K562 (cell line): Measurements from ENCODE around the gene NRXN3. TPM values are rescaled to one million over a fixed set of nuclear protein-coding genes. Genes with fewer than 3 reads are reported as not detected.

Experiments used
- ATAC-seq: fragments of 200-7000 bp; cut with Tn5 transposase; 3 replicates; pipeline ENCODE4 v1.9.1; 2020; ENCODE audit warnings: moderate library complexity
- BruUV-seq: library from RNA; stranded (reverse); fragments of 400-500 nt; replicated peaks from 2 replicates; lab custom pipeline; 2021; lab: Mats Ljungman, UMichigan
- CTCF ChIA-PET: fragments of 300-600 bp; formaldehyde crosslinking; extraction: SDS; loops from one replicate; lab custom pipeline; 2021; ENCODE audit warnings: low intra/inter-chr PET ratio; lab: Yijun Ruan, JAX
- POLR2A ChIA-PET: fragments of 300-600, 350-650 bp; sonication (Branson Sonifier 250); formaldehyde crosslinking; extraction: SDS; loops from one replicate; lab custom pipeline; 2021; ENCODE audit warnings: antibody characterized with exemption, inconsistent platforms; lab: Yijun Ruan, JAX
- DNase-seq, 4 experiments: peaks; one replicate each; pipeline versions ENCODE4 v3.0.0 to v3.0.0-alpha.2; 2011 to 2018; ENCODE audit warnings: low spot score in 3 of 4, mixed read lengths in 3 of 4; ENCODE audit errors: extremely low read depth in 1 of 4
- FAIRE-seq: peaks from 2 replicates; lab custom pipeline; 2011; peaks lifted over from hg19 to GRCh38; lab: Jason Lieb, UNC
- H2AFZ ChIP-seq: 2 replicates; pipeline ENCODE4 v1.6.0; 2011; ENCODE audit warnings: low read depth, low read length, control low read depth, inconsistent platforms
- H3K27ac ChIP-seq: fragments of 200-600 bp; 3 replicates; pipeline ENCODE4 v1.8.0; 2011; ENCODE audit warnings: low read depth, mild to moderate bottlenecking, control low read depth, inconsistent platforms, low read length, moderate library complexity, mixed read lengths; ENCODE audit errors: extremely low read depth
- H3K27me3 ChIP-seq, 2 experiments: fragments of 300-600 bp in 1 of 2; 2 replicates in 1 of 2; 3 replicates in 1 of 2; pipeline versions ENCODE4 v1.6.0 to v1.8.0; 2011; ENCODE audit warnings: inconsistent platforms in 2 of 2, low read length in 2 of 2, mild to moderate bottlenecking in 1 of 2, mixed read lengths in 1 of 2, moderate library complexity in 1 of 2; ENCODE audit not compliant: control insufficient read depth in 2 of 2, insufficient read depth in 2 of 2
- H3K36me3 ChIP-seq: fragments of 300-600 bp; 3 replicates; pipeline ENCODE4 v1.8.0; 2011; ENCODE audit warnings: mild to moderate bottlenecking, low read length, inconsistent platforms; ENCODE audit not compliant: control insufficient read depth, insufficient read depth
- H3K4me1 ChIP-seq, 2 experiments: fragments of 200-600 bp in 1 of 2; replicated peaks in 1 of 2; 2 replicates in 1 of 2; 3 replicates in 1 of 2; pipeline versions ENCODE4 v1.5.1 to v1.8.0; 2011; ENCODE audit warnings: inconsistent platforms in 2 of 2, low read length in 2 of 2, mild to moderate bottlenecking in 1 of 2, mixed read lengths in 1 of 2, moderate library complexity in 1 of 2; ENCODE audit not compliant: control insufficient read depth in 2 of 2, insufficient read depth in 2 of 2
- H3K4me2 ChIP-seq: 2 replicates; pipeline ENCODE4 v1.6.1; 2011; ENCODE audit warnings: low read length, control low read depth, inconsistent platforms, mixed read lengths; ENCODE audit not compliant: insufficient read depth
- H3K4me3 ChIP-seq: fragments of 200-600 bp; sonication (generic), shearing (Covaris generic); 2 replicates; pipeline ENCODE4 v1.5.1; 2016; ENCODE audit warnings: control low read depth, inconsistent platforms
- H3K79me2 ChIP-seq: fragments of 200-600 bp; 3 replicates; pipeline ENCODE4 v1.8.0; 2011; ENCODE audit warnings: low read length, inconsistent platforms; ENCODE audit not compliant: control insufficient read depth, insufficient read depth
- H3K9ac ChIP-seq, 2 experiments: 2 replicates each; pipeline versions ENCODE4 v1.6.0 to v1.6.1; 2011; ENCODE audit warnings: low read depth in 2 of 2, low read length in 2 of 2, control low read depth in 1 of 2, inconsistent platforms in 1 of 2, mild to moderate bottlenecking in 1 of 2, mixed read lengths in 1 of 2; ENCODE audit not compliant: insufficient read depth in 1 of 2
- H3K9me1 ChIP-seq: one replicate; pipeline ENCODE4 v1.6.0; 2011; ENCODE audit warnings: inconsistent platforms, mild to moderate bottlenecking, low read length, moderate library complexity; ENCODE audit not compliant: control insufficient read depth, insufficient read depth
- H3K9me3 ChIP-seq: replicated peaks from 2 replicates; pipeline ENCODE4 v1.5.1; 2011; ENCODE audit warnings: low read depth, low read length, inconsistent platforms; ENCODE audit not compliant: control insufficient read depth, insufficient read depth
- H4K20me1 ChIP-seq: replicated peaks from 2 replicates; pipeline ENCODE4 v1.6.1; 2011; ENCODE audit warnings: low read length, inconsistent platforms, mixed read lengths; ENCODE audit not compliant: control insufficient read depth, insufficient read depth
- ATF2 ChIP-seq: sonication (generic); formaldehyde crosslinking; IDR thresholded peaks from 2 replicates; pipeline ENCODE4 v1.8.1; 2022; ENCODE audit warnings: missing genetic modification reagents
- BCLAF1 ChIP-seq, 2 experiments: fragments of 450-650 bp in 1 of 2; IDR thresholded peaks; 2 replicates each; pipeline ENCODE4 v1.6.1; 2011 to 2017; ENCODE audit warnings: low read depth in 2 of 2, antibody characterized with exemption in 1 of 2, borderline replicate concordance in 1 of 2, low read length in 1 of 2, mild to moderate bottlenecking in 1 of 2, mixed read lengths in 1 of 2; ENCODE audit not compliant: control insufficient read depth in 1 of 2
- HDGF ChIP-seq: fragments of 450-650 bp; IDR thresholded peaks from 2 replicates; pipeline ENCODE4 v1.6.1; 2016
- MAFG ChIP-seq: fragments of 450-650 bp; conservative IDR thresholded peaks from 2 replicates; pipeline ENCODE4 v1.6.1; 2016; ENCODE audit warnings: missing genetic modification characterization, missing compliant biosample characterization
- RAD51 ChIP-seq: fragments of 450-650 bp; IDR thresholded peaks from 2 replicates; pipeline ENCODE4 v1.7.1; 2016; ENCODE audit warnings: low read depth, mild to moderate bottlenecking, borderline replicate concordance
- RBBP5 ChIP-seq: fragments of 200-600 bp; sonication (generic); IDR thresholded peaks from 2 replicates; pipeline ENCODE4 v1.6.1; 2012; ENCODE audit warnings: borderline replicate concordance, mild to moderate bottlenecking, low read length, control low read depth, inconsistent platforms; ENCODE audit not compliant: insufficient read depth, poor library complexity, severe bottlenecking
- SETDB1 ChIP-seq: IDR thresholded peaks from one replicate; pipeline ENCODE4 v1.6.1; 2012; ENCODE audit warnings: low read length, control low read depth, inconsistent platforms
- TCFL5 ChIP-seq: fragments of 250-450 bp; sonication (Bioruptor Pico); conservative IDR thresholded peaks from 2 replicates; pipeline ENCODE4 v1.6.1; 2021; ENCODE audit warnings: mild to moderate bottlenecking, moderate library complexity, matching md5 sums
- U2AF2 ChIP-seq: fragments of 200-400 bp; formaldehyde crosslinking; optimal IDR thresholded peaks from 2 replicates; pipeline ENCODE3; 2017; ENCODE audit warnings: low read depth, mild to moderate bottlenecking, low read length
- ZNF232 ChIP-seq: sonication (generic); formaldehyde crosslinking; IDR thresholded peaks from 2 replicates; pipeline ENCODE4 v1.8.0; 2022; ENCODE audit warnings: mild to moderate bottlenecking, missing genetic modification reagents
- ZNF449 ChIP-seq: fragments of 250-450 bp; sonication (Bioruptor Pico); IDR thresholded peaks from 2 replicates; pipeline ENCODE4 v1.8.0; 2022; ENCODE audit warnings: moderate library complexity, mild to moderate bottlenecking, inconsistent platforms
- WGBS: fragments of 100-300 bp; shearing (Covaris generic); methylation state at CpG from one replicate; pipeline ENCODE4 v1.1.6; 2016; ENCODE audit warnings: low coverage, mixed read lengths; ENCODE audit not compliant: insufficient coverage; ENCODE audit errors: missing lambda C conversion rate; 5-methylcytosine and 5-hydroxymethylcytosine counted together
- in situ Hi-C: fragments of 300-500 bp; cut with MboI; formaldehyde crosslinking; loops from 4 replicates; pipeline ENCODE4 v1.15.0; 2018; ENCODE audit warnings: inconsistent platforms, mixed read lengths
- intact Hi-C: fragments of 100-400 bp; cut with micrococcal nuclease; formaldehyde crosslinking; loops from 2 replicates; pipeline ENCODE4 v1.14.2; 2022
- polyA plus RNA-seq, 8 experiments: library from polyadenylated mRNA; depleted of rRNA in 4 of 8; stranded (reverse) in 5 of 8; unstranded in 3 of 8; fragments of >200 nt; fragmentation: Nextera tagmentation in 2 of 8; fragmentation: Illumina TruSeq in 1 of 8; extraction: Ambion mirVana in 2 of 8; extraction: Trizol in 1 of 8; gene quantifications; 2 replicates each; pipeline versions ENCODE4 v1.2.1 to v1.2.3, GENCODE V29; 2011 to 2014; ENCODE audit warnings: inconsistent platforms in 1 of 8, missing spikeins in 1 of 8
- total RNA-seq, 7 experiments: library from RNA; depleted of rRNA in 6 of 7; stranded (reverse); fragments of >200 nt in 6 of 7; fragmentation: Illumina TruSeq in 2 of 7; extraction: Trizol in 2 of 7; gene quantifications; 2 replicates each; pipeline versions ENCODE4 v1.2.1 to v1.2.3, GENCODE V29; 2011 to 2021; ENCODE audit warnings: low replicate concordance in 1 of 7

NRXN3 gene
- total and polyA plus RNA-seq, 9 of the 15 experiments (the other 6 are each of a cell fraction or from before 2014, with no cell fraction given) = 0.09 TPM; not detected in 8

GRCh38 chr14:79274641-79275291, 1104.6 kb downstream of the NRXN3 start:
- CTCF ChIA-PET = no interaction called here
- H3K9me1 ChIP-seq = no peaks in the 10 kb centered on the region
- H3K9me3 ChIP-seq = no peaks in the 10 kb centered on the region
- H3K4me3 ChIP-seq = no peak overlapping the region
- no peak overlapping the region for H3K27ac ChIP-seq
- no peak overlapping the region for H3K4me2 ChIP-seq
- in situ Hi-C loops (no loop called here), intact Hi-C loops (no loop called here)
- 0% methylated on average over 2 of the region's 2 CpGs for WGBS
- TF ChIP-seq ZNF232 (CRISPR knock-in tag) (no peak), ZNF449 (CRISPR knock-in tag) (no peak), ATF2 (CRISPR knock-in tag) (no peak), RBBP5 (no peak), HDGF (no peak), MAFG (tag) (no peak), U2AF2 (no peak), SETDB1 (no peak), TCFL5 (CRISPR knock-in tag) (no peak), RAD51 (no peak), BCLAF1 (IDR thresholded peaks at IDR 0.05; ENCODE audit: borderline replicate concordance in 1 of 2, control insufficient read depth in 1 of 2, low read depth in 2 of 2, low read length in 1 of 2) (no peak)
- ATAC-seq = no peak
- no peak overlapping the region for H3K9ac ChIP-seq
- no peaks in the 10 kb centered on the region for H3K4me1 ChIP-seq
- H3K79me2 ChIP-seq = no peaks in the 10 kb centered on the region
- no peaks in the 10 kb centered on the region for H4K20me1 ChIP-seq
- H3K27me3 ChIP-seq = no peaks in the 10 kb centered on the region
- POLR2A ChIA-PET = no interaction called here
- no peak for FAIRE-seq
- no peak overlapping the region for H2AFZ ChIP-seq
- no TSS peak for BruUV-seq
- DNase-seq = no peak
- H3K36me3 ChIP-seq = no peaks in the 10 kb centered on the region
